GM12878 (cell line): ENCODE measurements around the gene PTCRA. TPM values are rescaled to one million over a fixed set of nuclear protein-coding genes. Genes with fewer than 3 reads are reported as not detected.

Experiments used
- ATAC-seq: fragments of 200-7000 bp; cut with Tn5 transposase; 3 replicates; pipeline ENCODE4 v1.9.1; 2020; ENCODE audit warnings: mild to moderate bottlenecking, moderate library complexity
- BruUV-seq: library from RNA; stranded (reverse); fragments of 400-500 nt; replicated peaks from 2 replicates; lab custom pipeline; 2021; lab: Mats Ljungman, UMichigan
- CTCF ChIA-PET: fragments of 300-600 bp; sonication (Branson Sonifier 250); formaldehyde crosslinking; extraction: SDS; loops from one replicate; lab custom pipeline; 2021; ENCODE audit warnings: inconsistent platforms; lab: Yijun Ruan, JAX
- POLR2A ChIA-PET: fragments of 350-600 bp; formaldehyde crosslinking; extraction: SDS; loops from one replicate; lab custom pipeline; 2021; ENCODE audit warnings: inconsistent platforms; lab: Charles Lee
- RAD21 ChIA-PET: fragments of 300-600 bp; sonication (Branson Sonifier 250); formaldehyde crosslinking; loops from one replicate; lab custom pipeline; 2023; ENCODE audit warnings: antibody characterized with exemption; ENCODE audit not compliant: unreplicated experiment; lab: Charles Lee
- SMC1A ChIA-PET: fragments of 300-600 bp; sonication (Branson Sonifier 250); formaldehyde crosslinking; loops from one replicate; lab custom pipeline; 2023; ENCODE audit not compliant: unreplicated experiment, uncharacterized antibody; lab: Charles Lee
- DNase-seq: peaks from one replicate; pipeline ENCODE4 v3.0.0-alpha.2; 2011; ENCODE audit warnings: low read depth, low spot score
- FAIRE-seq: peaks from 3 replicates; lab custom pipeline; 2011; peaks lifted over from hg19 to GRCh38; lab: Jason Lieb, UNC
- H2AFZ ChIP-seq: 2 replicates; pipeline ENCODE4 v1.6.0; 2011; ENCODE audit warnings: low read depth, low read length, control low read depth; ENCODE audit not compliant: control insufficient read depth
- H3K27ac ChIP-seq: 2 replicates; pipeline ENCODE4 v1.5.1; 2011; ENCODE audit warnings: control low read depth; ENCODE audit not compliant: control insufficient read depth, insufficient read depth
- H3K27me3 ChIP-seq, 2 experiments: replicated peaks in 1 of 2; 2 replicates each; pipeline versions ENCODE4 v1.6.0 to v1.6.1; 2011; ENCODE audit warnings: low read length in 1 of 2; ENCODE audit not compliant: control insufficient read depth in 2 of 2, insufficient read depth in 2 of 2
- H3K36me3 ChIP-seq, 2 experiments: 2 replicates each; pipeline ENCODE4 v1.5.1; 2011; ENCODE audit warnings: low read length in 1 of 2; ENCODE audit not compliant: control insufficient read depth in 2 of 2, insufficient read depth in 2 of 2
- H3K4me1 ChIP-seq: 2 replicates; pipeline ENCODE4 v1.6.1; 2011; ENCODE audit warnings: mild to moderate bottlenecking, low read length, moderate library complexity, mixed read lengths; ENCODE audit not compliant: control insufficient read depth, insufficient read depth
- H3K4me2 ChIP-seq: 2 replicates; pipeline ENCODE4 v1.6.0; 2011; ENCODE audit warnings: control low read depth; ENCODE audit not compliant: control insufficient read depth, insufficient read depth
- H3K4me3 ChIP-seq: fragments of 200-600 bp; sonication (generic); 2 replicates; pipeline ENCODE4 v1.5.1; 2016
- H3K79me2 ChIP-seq: 2 replicates; pipeline ENCODE4 v1.6.0; 2011; ENCODE audit warnings: low read length; ENCODE audit not compliant: control insufficient read depth, insufficient read depth
- H3K9ac ChIP-seq: 2 replicates; pipeline ENCODE4 v1.8.0; 2011; ENCODE audit warnings: low read length, control low read depth, mixed read lengths; ENCODE audit not compliant: control insufficient read depth, insufficient read depth
- H3K9me3 ChIP-seq: replicated peaks from 3 replicates; pipeline ENCODE4 v1.5.1; 2011; ENCODE audit warnings: mild to moderate bottlenecking, low read length; ENCODE audit not compliant: control insufficient read depth, insufficient read depth
- H4K20me1 ChIP-seq: 2 replicates; pipeline ENCODE4 v1.6.0; 2011; ENCODE audit not compliant: control insufficient read depth, insufficient read depth
- IRF3 ChIP-seq: fragments of 450-650 bp; IDR thresholded peaks from 2 replicates; pipeline ENCODE4 v1.6.1; 2014; ENCODE audit warnings: mild to moderate bottlenecking
- POLR2AphosphoS2 ChIP-seq: IDR thresholded peaks from 2 replicates; pipeline ENCODE4 v1.6.1; 2011; ENCODE audit warnings: low read depth, mild to moderate bottlenecking, low read length, improper control_type of control experiment, moderate library complexity
- SPI1 ChIP-seq: IDR thresholded peaks from 2 replicates; pipeline ENCODE4 v1.6.1; 2011; ENCODE audit warnings: low read depth, mild to moderate bottlenecking, low read length, moderate library complexity, borderline replicate concordance; ENCODE audit not compliant: insufficient read depth
- YY1 ChIP-seq: IDR thresholded peaks from 2 replicates; pipeline ENCODE4 v1.6.1; 2011; ENCODE audit warnings: low read depth, mild to moderate bottlenecking, low read length
- ZNF687 ChIP-seq: fragments of 450-650 bp; IDR thresholded peaks from 2 replicates; pipeline ENCODE4 v1.6.1; 2017; ENCODE audit warnings: mild to moderate bottlenecking, moderate library complexity
- WGBS: methylation state at CpG from one replicate; pipeline ENCODE4 v1.1.6; 2016; ENCODE audit warnings: low lambda C conversion rate; ENCODE audit not compliant: insufficient replicate concordance, insufficient coverage; ENCODE audit errors: missing lambda C conversion rate; 5-methylcytosine and 5-hydroxymethylcytosine counted together
- in situ Hi-C: fragments of 300-500 bp; cut with MboI; formaldehyde crosslinking; loops from 9 replicates; pipeline ENCODE4 v1.14.3; 2018; ENCODE audit warnings: mixed read lengths
- intact Hi-C: fragments of 100-400 bp; cut with micrococcal nuclease; formaldehyde crosslinking; loops from one replicate; pipeline ENCODE4 v1.14.2; 2022; ENCODE audit not compliant: unreplicated experiment
- polyA plus RNA-seq, 11 experiments: library from polyadenylated mRNA; depleted of rRNA in 4 of 11; unstranded in 6 of 11; stranded (reverse) in 5 of 11; fragments of >200 nt; fragmentation: Nextera tagmentation in 4 of 11; fragmentation: Illumina TruSeq in 1 of 11; extraction: Ambion mirVana in 4 of 11; extraction: Trizol in 1 of 11; gene quantifications; 1 replicate in 1 of 11; 2 replicates in 10 of 11; pipeline versions ENCODE4 v1.2.1 to v1.2.3, GENCODE V29; 2011 to 2016; ENCODE audit warnings: inconsistent platforms in 2 of 11, missing spikeins in 2 of 11, low read depth in 1 of 11
- total RNA-seq, 4 experiments: library from RNA; depleted of rRNA in 3 of 4; stranded (reverse); fragments of >200 nt in 3 of 4; fragmentation: Illumina TruSeq in 1 of 4; extraction: Trizol in 1 of 4; gene quantifications; 2 replicates each; pipeline versions ENCODE4 v1.2.1 to v1.2.3, GENCODE V29; 2013 to 2021

The PTCRA gene
- total and polyA plus RNA-seq, 10 of the 15 experiments (the other 5 are each of a cell fraction or from before 2014, with no cell fraction given): 0.10 to 1.1 (median 0.19) TPM; not detected in 4

- 62% methylated on average over 13 of the region's 13 CpGs for WGBS
- ChIA-PET RAD21 (no interaction called here), POLR2A (no interaction called here), SMC1A (no interaction called here), CTCF (interaction anchor here (1.0 kb wide), 1 partner anchor 58 kb away, joined by 3 read pairs; no protein-coding TSS in a partner anchor)
- ATAC-seq (no peak), FAIRE-seq (no peak), DNase-seq (no peak)
- in situ Hi-C loops: no loop called here
- H4K20me1 ChIP-seq: no peaks in the 10 kb centered on the region
- H3K79me2 ChIP-seq: no peaks in the 10 kb centered on the region
- no peaks in the 10 kb centered on the region for H3K27me3 ChIP-seq
- H3K9me3 ChIP-seq: no peaks in the 10 kb centered on the region
- H3K4me2 ChIP-seq: no peak overlapping the region
- intact Hi-C loops: no loop called here
- TF ChIP-seq IRF3: no peak
- no peak for TF ChIP-seq POLR2AphosphoS2
- no peak for TF ChIP-seq SPI1
- no peak for TF ChIP-seq YY1
- TF ChIP-seq ZNF687: no peak
- H2AFZ ChIP-seq: no peak overlapping the region
- no peak overlapping the region for H3K27ac ChIP-seq
- H3K36me3 ChIP-seq: no peaks in the 10 kb centered on the region; a peak in 1 of 4 replicates
- no peak overlapping the region for H3K9ac ChIP-seq
- no TSS peak for BruUV-seq
- H3K4me1 ChIP-seq: no peaks in the 10 kb centered on the region
- no peak overlapping the region for H3K4me3 ChIP-seq
Measured at GRCh38 chr6:42959917-42960242, 44.0 kb downstream of the PTCRA start.
